GM21526 (cell line): Measurements from ENCODE around the gene NCOA5.

Source experiments
- ATAC-seq: cut with Tn5 transposase; IDR thresholded peaks from one replicate; pipeline ENCODE4 v1.9.1; 2021; ENCODE audit warnings: moderate library complexity; ENCODE audit not compliant: unreplicated experiment, low FRiP score

The NCOA5 gene

GRCh38 chr20:46049190-46049589 lies 40.6 kb downstream of the NCOA5 start:
- ATAC-seq = no peak

GRCh38 chr20:46047821-46048220 lies 41.9 kb downstream of the NCOA5 start:
- ATAC-seq = no peak

DNA sequence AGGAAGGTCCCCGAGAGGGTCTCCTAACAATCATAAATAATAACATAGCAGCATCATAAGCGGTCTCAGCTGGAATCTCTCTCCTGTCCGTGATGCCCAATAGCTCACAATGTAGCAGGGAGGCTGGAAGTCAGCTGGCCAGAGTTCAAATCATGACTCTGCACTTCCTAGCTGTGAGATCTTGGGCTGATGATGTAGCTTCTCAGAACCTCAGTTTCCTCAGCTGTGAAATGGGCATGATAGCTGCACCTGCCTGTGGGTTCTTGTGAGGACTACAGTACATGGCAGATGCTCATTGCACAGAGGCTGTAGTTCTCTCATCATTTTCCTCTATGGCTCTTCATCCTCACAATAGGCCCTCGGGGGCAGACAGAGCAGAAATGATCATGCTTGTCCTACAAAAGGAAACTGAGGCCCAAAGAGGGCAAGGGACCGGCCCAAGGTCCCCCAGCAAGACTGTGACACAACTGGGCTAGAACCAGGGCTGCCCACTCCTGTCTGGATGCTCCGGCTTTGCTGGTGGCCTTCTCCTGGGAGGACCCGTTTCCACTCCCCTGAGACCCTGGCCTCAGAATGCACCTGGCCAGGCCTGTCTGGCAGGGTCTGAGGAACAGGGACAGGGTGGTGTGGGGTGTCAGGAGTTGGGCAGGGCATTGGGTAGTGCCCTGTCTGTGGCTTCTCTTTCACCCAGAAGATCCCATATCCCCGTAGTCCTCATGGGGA lies 43.0 kb downstream of the NCOA5 start:
- no peak for ATAC-seq

DNA sequence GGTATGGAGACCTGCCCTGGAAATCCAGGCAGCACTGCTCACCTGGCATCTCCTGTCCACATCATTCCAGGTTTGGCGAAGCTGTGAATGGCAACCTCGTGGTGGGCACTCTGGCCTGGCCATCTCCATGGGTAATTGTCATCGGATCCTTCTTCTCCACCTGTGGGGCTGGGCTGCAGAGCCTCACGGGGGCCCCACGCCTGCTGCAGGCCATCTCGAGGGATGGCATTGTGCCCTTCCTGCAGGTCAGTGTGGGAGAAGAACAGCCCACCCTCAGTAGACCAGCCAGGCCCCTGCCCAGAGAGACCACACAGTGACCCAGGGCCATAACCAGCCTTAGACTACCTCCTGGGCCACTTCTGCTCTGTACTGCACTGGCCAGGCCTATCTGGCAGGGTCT lies 44.9 kb downstream of the NCOA5 start:
- ATAC-seq = no peak

GRCh38 chr20:46043556-46043955 lies 46.2 kb downstream of the NCOA5 start:
- no peak for ATAC-seq

DNA sequence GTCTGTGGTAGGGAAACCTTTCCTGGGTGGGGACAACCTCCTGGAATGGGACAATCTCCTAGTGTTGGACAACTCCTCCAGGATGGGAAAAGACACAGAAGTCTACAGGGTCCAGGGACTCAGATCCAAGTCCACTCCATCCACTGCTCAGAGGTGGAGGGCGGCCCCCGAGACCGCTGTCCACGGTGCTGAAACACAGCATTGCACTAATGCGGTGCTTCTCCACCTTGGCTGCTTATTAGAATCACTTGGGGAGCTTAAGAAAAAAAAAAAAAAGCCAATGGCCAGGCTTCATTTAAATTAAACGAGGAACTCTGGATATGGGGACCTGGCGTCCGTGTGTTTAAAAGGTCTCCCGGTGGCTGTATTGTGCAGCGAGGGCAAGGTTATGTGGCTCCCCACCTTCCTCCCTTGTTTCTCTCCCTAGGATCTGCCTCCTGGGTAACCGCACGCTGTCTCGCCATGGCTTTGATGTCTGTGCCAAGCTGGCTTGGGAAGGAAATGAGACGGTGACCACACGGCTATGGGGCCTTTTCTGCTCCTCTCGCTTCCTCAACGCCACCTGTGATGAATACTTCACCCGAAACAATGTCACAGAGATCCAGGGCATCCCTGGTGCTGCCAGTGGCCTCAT lies 48.7 kb downstream of the NCOA5 start:
- no peak for ATAC-seq

- ATAC-seq = no peak
Observed at GRCh38 chr20:46037036-46037435, 52.7 kb downstream of the NCOA5 start.

DNA sequence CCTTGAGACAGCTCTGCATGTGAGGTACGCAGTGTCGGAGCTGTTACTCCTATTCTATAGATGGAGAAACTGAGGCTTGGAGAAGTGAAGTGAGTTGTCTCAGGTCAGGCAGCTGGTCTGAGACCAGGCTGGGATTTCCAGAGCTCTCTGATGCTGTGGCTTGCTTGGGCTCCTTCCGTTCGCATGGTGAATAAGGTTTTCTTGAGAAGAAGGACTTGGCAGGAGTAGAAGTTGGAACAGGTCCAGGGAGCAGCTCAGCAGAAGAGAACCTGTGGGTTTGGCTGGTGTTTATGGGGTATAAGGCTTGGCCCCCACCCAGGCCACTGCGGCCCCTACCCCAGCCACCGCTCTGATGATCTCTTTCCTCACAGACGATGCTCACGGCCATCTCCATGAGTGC lies 53.4 kb downstream of the NCOA5 start:
- ATAC-seq = no peak

DNA sequence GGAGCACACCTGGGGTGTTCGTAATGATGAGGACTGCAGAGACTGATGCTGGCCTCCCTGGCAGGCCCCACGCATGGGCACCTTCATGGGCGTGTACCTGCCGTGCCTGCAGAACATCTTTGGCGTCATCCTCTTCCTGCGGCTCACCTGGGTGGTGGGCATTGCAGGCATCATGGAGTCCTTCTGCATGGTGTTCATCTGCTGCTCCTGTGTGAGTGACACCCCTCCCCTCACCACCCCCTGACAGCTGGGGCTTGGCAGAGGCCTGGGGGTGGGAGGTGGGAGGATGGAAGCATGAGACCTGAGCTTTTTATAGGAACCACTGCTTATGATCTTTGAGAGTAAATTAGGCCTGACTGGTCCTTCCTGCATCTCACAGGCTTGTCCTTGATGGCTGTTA lies 54.0 kb downstream of the NCOA5 start:
- no peak for ATAC-seq

DNA sequence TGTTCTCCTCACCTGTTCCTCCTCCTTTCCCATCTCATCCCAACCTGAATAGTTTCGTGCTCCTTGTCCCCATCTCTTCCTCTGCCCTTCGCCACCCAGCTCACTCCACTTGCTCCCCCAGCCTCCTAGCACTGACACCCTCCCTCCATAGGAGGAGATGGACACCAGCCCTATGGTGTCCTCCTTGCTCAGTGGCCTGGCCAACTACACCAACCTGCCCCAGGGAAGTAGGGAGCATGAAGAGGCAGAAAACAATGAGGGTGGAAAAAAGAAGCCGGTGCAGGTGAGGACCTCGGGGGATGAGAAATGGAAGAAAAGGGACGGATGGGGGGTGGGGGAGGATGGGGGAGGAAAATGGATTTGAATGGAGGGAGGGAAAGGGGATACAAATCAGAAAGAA lies 54.5 kb downstream of the NCOA5 start:
- ATAC-seq = no peak

DNA sequence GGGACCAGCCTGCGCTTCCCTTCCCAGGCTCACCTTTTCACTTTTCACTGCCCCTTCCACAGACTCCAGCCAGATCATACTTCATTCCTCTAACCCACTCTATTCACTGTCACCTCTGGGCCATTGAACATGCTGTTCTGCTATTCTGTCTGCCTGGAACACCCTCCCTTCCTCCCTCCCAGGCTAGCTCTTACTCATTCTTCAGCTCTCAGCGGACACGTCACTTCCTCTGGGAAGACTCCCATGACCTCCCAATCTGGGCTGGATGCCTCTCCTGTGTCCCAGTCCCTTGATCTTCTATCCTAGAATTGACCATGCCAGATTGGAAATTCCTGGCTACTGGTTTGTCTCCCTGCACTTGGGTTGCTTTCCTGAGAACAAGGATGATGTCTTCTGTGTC lies 55.7 kb downstream of the NCOA5 start:
- no peak for ATAC-seq

DNA sequence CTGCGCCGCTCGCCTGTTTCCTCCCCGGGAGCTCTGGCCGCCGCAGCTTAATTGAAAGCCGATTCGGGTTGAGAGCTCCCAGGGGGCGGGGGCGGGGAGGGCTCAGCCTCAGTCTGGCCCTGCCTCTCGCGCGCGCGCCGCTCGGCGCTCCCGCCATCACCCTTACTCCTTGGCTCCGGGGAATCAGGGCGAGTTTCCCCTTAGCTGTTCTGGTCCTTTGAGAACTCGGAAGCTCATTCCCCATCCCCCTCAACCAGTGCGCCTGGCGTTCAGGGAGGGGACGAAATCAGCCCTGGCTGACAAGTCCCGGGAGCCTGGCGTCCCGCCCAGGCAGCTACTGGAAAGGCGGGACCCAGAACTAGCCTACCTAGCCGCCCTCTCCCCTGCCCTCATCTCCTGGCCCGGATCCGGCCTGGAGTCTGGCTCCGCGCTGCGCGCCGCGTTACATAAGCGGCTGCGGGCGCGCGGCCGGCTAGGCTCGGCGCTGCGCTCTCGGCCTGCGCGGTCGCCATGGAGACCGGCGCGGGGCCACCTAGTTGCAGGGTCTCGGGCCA lies 58.0 kb downstream of the NCOA5 start:
- ATAC-seq = no peak

GRCh38 chr20:46031014-46031569 lies 58.7 kb downstream of the NCOA5 start:
- no peak for ATAC-seq

DNA sequence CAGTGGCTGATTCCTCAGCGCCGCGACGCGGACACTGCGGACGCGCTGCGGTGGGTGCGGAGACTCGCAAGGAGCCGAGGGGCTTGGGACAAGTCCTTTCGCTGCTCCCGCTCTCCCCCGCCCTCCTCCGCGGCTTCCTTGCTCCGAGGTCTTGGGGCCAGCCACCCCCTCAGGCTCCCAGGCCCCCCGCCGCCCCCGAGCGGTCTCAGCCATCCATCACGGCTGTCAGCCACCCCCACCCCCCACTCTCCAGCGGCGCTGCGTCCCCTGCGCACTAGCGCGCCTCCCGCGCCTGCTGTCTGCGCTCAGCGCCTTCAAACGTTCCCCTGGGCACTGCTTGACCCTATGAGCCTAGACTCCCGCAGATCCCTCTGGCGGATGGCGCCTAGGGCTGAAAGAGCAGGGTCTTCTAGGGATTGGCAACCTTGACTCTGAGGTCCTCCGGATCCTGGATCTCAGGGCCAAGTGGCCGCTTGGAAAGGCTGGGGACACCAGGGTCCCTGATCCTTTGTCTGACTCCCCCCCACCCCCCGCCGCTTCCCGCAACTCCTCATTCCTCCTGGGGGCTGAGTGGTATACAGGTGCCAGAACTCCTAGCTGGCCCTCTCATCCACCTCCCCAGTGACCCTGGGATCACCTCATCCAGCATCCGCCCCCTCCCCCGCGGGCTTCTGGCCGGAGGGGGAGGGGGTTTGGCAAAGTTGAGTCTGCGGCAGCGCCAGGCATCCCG lies 59.3 kb downstream of the NCOA5 start:
- no peak for ATAC-seq

- no peak for ATAC-seq
Observed at GRCh38 chr20:46028772-46029371, 60.9 kb downstream of the NCOA5 start, which contains the start of gene SLC12A5. Gene SLC12A5 (plus strand): TSS chr20:46029215. CDS start chr20:46029345, 130 bp downstream.

GRCh38 chr20:46028110-46028509 lies 61.7 kb downstream of the NCOA5 start:
- ATAC-seq = no peak

GRCh38 chr20:46027245-46027853 lies 62.4 kb downstream of the NCOA5 start:
- no peak for ATAC-seq

DNA sequence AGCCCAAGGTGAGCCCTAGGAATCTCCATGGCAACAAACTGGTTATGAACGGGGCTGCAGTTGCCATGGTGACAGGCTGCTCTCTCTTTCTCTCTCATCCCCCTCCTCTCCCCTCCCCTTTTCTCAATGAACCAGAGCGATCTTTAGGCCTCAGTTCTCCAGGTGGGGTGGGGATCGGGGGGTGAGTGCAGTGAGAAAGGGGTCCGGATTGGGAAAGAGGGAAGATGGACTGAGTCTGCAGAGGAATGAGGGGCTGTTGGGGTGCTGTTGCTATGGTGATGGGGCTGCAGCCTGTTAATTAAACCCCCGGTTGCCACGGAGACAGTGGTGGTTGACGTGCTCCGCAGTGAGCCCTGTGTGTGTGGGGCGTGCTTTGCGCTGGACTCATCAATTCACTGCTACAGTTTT lies 64.4 kb downstream of the NCOA5 start:
- no peak for ATAC-seq

GRCh38 chr20:46023999-46024398 lies 65.8 kb downstream of the NCOA5 start:
- ATAC-seq = no peak

DNA sequence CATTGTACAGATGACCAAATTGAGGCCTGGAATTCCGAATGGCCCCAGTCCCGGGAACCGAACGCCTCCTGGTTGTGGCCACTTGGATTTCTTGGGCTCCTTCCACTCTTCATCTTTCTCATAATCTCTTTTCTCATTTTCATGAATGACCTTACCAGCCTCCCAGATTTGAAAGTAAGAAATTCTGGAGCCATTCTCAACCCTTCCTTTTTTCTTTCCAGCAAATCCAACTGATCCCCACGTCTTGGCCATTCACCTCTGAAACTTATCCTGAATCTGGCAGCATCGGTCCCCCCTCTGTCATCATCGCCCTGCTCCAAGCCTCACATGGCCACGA lies 66.6 kb downstream of the NCOA5 start:
- no peak for ATAC-seq
